GM12878 (cell line): ENCODE measurements around the gene SUSD6.

Experiments used
- SMC3 ChIP-seq: IDR thresholded peaks from 2 replicates; pipeline ENCODE4 v1.6.1; 2011; ENCODE audit warnings: low read length, improper control_type of control experiment, borderline replicate concordance
- TAF1 ChIP-seq: IDR thresholded peaks from 2 replicates; pipeline ENCODE4 v1.6.1; 2011; ENCODE audit warnings: mild to moderate bottlenecking, low read depth, low read length, borderline replicate concordance

GRCh38 chr14:69712599-69713088 lies 101.2 kb downstream of the SUSD6 start:
- no peak for TF ChIP-seq TAF1
- no peak for TF ChIP-seq SMC3
